ENCODE results near the gene KCNJ10.

The KCNJ10 gene

GRCh38 chr1:160083968-160084770 lies 14.2 kb upstream of the KCNJ10 start:
- DNase-seq = no peak

- no peak for DNase-seq
Measured at GRCh38 chr1:160082926-160083325, 13.0 kb upstream of the KCNJ10 start.

GRCh38 chr1:160082487-160082886 lies 12.5 kb upstream of the KCNJ10 start:
- no peak for DNase-seq

GRCh38 chr1:160081261-160081936 lies 11.4 kb upstream of the KCNJ10 start, which contains the start of gene KCNJ9:
TSS of gene KCNJ9 (plus strand) at chr1:160081538. CDS start at chr1:160084031, 2,493 bp downstream.
- peak; percentile 85 for DNase-seq

GRCh38 chr1:160080381-160081100 lies 10.6 kb upstream of the KCNJ10 start:
- no peak for DNase-seq

- no peak for DNase-seq
Measured at GRCh38 chr1:160079448-160079847, 9.5 kb upstream of the KCNJ10 start.

GRCh38 chr1:160078512-160079195 lies 8.7 kb upstream of the KCNJ10 start:
- peak; percentile 31 for DNase-seq

- no peak for DNase-seq
Measured at GRCh38 chr1:160077486-160077885, 7.5 kb upstream of the KCNJ10 start.

- peak; percentile 37 for DNase-seq
Measured at GRCh38 chr1:160076295-160076694, 6.3 kb upstream of the KCNJ10 start.

GRCh38 chr1:160075836-160076235 lies 5.9 kb upstream of the KCNJ10 start:
- DNase-seq = no peak

- DNase-seq = no peak
Measured at GRCh38 chr1:160074865-160075264, 4.9 kb upstream of the KCNJ10 start.

GRCh38 chr1:160071289-160071688 lies 1.3 kb upstream of the KCNJ10 start:
- DNase-seq = no peak

- DNase-seq = peak; percentile 63
Measured at GRCh38 chr1:160070243-160071163, 543 bp upstream of the KCNJ10 start.

GRCh38 chr1:160068225-160068624 lies 1.7 kb downstream of the KCNJ10 start:
- no peak for DNase-seq

GRCh38 chr1:160066829-160067745 lies 2.9 kb downstream of the KCNJ10 start:
- no peak for DNase-seq

- no peak for DNase-seq
Measured at GRCh38 chr1:160064746-160065145, 5.2 kb downstream of the KCNJ10 start.

- no peak for DNase-seq
Measured at GRCh38 chr1:160064164-160064563, 5.8 kb downstream of the KCNJ10 start.

- DNase-seq = no peak
Measured at GRCh38 chr1:160063176-160063575, 6.8 kb downstream of the KCNJ10 start.

GRCh38 chr1:160062230-160062532 lies 7.8 kb downstream of the KCNJ10 start:
- no peak for DNase-seq

- DNase-seq = no peak
Measured at GRCh38 chr1:160061369-160062229, 8.4 kb downstream of the KCNJ10 start.

Data from fibroblast of skin of scalp (primary cell).